ENCODE results near the gene ZNF813. TPM values are rescaled to one million over a fixed set of nuclear protein-coding genes. Genes with fewer than 3 reads are reported as not detected.

Gene ZNF813
- total RNA-seq, 6 experiments from 2014 or later = 0.74 to 1.6 (median 1.1) TPM

GRCh38 chr19:53545271-53546065, 77.9 kb downstream of the ZNF813 start:
- DNase-seq (no peak), ATAC-seq (no peak)
- no peak overlapping the region for H3K27ac ChIP-seq
- 87% methylated on average over 14 of the region's 25 CpGs for WGBS (ENCODE audit: insufficient coverage, low coverage, low lambda C conversion rate, missing lambda C conversion rate)
- no peaks in the 10 kb centered on the region for H3K9me3 ChIP-seq
- no peaks in the 10 kb centered on the region for H3K27me3 ChIP-seq
- intact Hi-C loops (cut with DNase I) = no loop called here
- TF ChIP-seq POLR2A (IDR thresholded peaks at IDR 0.05) (no peak), CTCF (IDR thresholded peaks at IDR 0.05) (no peak)
- no peak overlapping the region for H3K4me3 ChIP-seq
- H3K4me1 ChIP-seq = no peaks in the 10 kb centered on the region
- no peaks in the 10 kb centered on the region for H3K36me3 ChIP-seq

Other genes with a start within 250 kb of the ZNF813 start
- gene ZNF677, start 212.9 kb upstream of the ZNF813 start, total RNA-seq = 1 to 10 TPM in 3 of 6 experiments, under 1 TPM in 3; 0.25 to 2.0 (median 1.1) TPM
- gene VN1R2, start 209.4 kb upstream of the ZNF813 start, total RNA-seq = not detected
- gene VN1R4, start 200.0 kb upstream of the ZNF813 start, total RNA-seq = not detected
- 1 to 10 TPM in 4 of 6 experiments, under 1 TPM in 2; 0.86 to 3.0 (median 1.4) TPM for gene ZNF845, start 134.0 kb upstream of the ZNF813 start, total RNA-seq
- 1 to 10 TPM; 1.7 to 3.7 (median 2.2) TPM for gene ZNF525, start 102.0 kb upstream of the ZNF813 start, total RNA-seq
- gene ZNF765, start 72.6 kb upstream of the ZNF813 start, total RNA-seq = 1 to 10 TPM; 2.2 to 7.7 (median 3.8) TPM
- 1 to 10 TPM; 2.6 to 4.2 (median 3.4) TPM for gene ZNF761, start 35.7 kb upstream of the ZNF813 start, total RNA-seq
- 1 to 10 TPM; 2.0 to 5.8 (median 3.5) TPM for gene ZNF331, start 70.4 kb downstream of the ZNF813 start, total RNA-seq
- gene DPRX, start 164.3 kb downstream of the ZNF813 start, total RNA-seq = not detected